ENCODE data around the gene MAL. TPM values are rescaled to one million over a fixed set of nuclear protein-coding genes. Genes with fewer than 3 reads are reported as not detected.
A peak's percentile ranks its signal among the peaks of the same experiment; 100 is the strongest.

Gene MAL
- total RNA-seq, 4 donors from 2014 or later = 60.0 to 200 (median 121) TPM

GRCh38 chr2:95026471-95027368 lies 1.2 kb downstream of the MAL start:
- TF ChIP-seq POLR2A (IDR thresholded peaks at IDR 0.05) = no peak
- TF ChIP-seq EP300 (IDR thresholded peaks at IDR 0.05) = no peak
- TF ChIP-seq, protein P1, sequence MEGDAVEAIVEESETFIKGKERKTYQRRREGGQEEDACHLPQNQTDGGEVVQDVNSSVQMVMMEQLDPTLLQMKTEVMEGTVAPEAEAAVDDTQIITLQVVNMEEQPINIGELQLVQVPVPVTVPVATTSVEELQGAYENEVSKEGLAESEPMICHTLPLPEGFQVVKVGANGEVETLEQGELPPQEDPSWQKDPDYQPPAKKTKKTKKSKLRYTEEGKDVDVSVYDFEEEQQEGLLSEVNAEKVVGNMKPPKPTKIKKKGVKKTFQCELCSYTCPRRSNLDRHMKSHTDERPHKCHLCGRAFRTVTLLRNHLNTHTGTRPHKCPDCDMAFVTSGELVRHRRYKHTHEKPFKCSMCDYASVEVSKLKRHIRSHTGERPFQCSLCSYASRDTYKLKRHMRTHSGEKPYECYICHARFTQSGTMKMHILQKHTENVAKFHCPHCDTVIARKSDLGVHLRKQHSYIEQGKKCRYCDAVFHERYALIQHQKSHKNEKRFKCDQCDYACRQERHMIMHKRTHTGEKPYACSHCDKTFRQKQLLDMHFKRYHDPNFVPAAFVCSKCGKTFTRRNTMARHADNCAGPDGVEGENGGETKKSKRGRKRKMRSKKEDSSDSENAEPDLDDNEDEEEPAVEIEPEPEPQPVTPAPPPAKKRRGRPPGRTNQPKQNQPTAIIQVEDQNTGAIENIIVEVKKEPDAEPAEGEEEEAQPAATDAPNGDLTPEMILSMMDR (IDR thresholded peaks at IDR 0.05) = no peak
- no peaks in the 10 kb centered on the region for H3K9me3 ChIP-seq
- DNase-seq (ENCODE audit: low spot score in 2 of 2) = no peak
- H3K27me3 ChIP-seq = peaks cover 0 to 52% of the 10 kb centered on the region in 2 donors
- H3K4me3 ChIP-seq = peak overlapping the region; percentile 42 to 56 (median 50)
- peak overlapping the region; percentile 78 to 93 (median 89) for H3K27ac ChIP-seq
- WGBS, 2 donors = 8% methylated on average over 25 to 47 of the region's 47 CpGs
- H3K36me3 ChIP-seq = no peaks in the 10 kb centered on the region
- H3K4me1 ChIP-seq = peaks cover 0 to 54% (median 6%) of the 10 kb centered on the region in 4 donors

DNA sequence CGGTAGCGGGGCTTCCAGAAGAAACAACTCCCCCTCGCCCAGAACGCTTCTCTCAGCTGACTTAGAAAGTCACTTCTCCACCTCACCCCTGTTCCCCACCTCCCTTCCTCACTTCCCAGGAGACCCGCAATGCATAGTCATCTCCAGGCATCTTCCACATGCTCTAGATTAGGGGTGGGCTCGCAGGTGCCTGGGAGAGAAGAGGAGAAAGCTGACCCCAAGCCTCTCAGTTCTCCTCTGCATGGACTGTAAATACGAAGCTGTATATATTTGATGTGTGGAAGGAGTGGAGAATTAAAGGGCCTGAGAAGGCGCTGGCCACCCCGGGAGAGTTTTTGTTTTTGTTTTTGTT lies 1.8 kb downstream of the MAL start:
- H3K27me3 ChIP-seq = peaks cover 0 to 52% of the 10 kb centered on the region in 2 donors
- H3K9me3 ChIP-seq = no peaks in the 10 kb centered on the region
- H3K4me1 ChIP-seq = peaks cover 0 to 54% (median 8%) of the 10 kb centered on the region in 4 donors
- 21 to 28% methylated on average over 9 of the region's 9 CpGs for WGBS, 2 donors
- peak overlapping the region; percentile 78 to 93 (median 89) for H3K27ac ChIP-seq
- H3K4me3 ChIP-seq = peak overlapping the region; percentile 42 to 56 (median 50)
- DNase-seq (ENCODE audit: low spot score in 2 of 2) = no peak
- no peak for TF ChIP-seq EP300 (IDR thresholded peaks at IDR 0.05)
- TF ChIP-seq, protein P1 (IDR thresholded peaks at IDR 0.05) = no peak
- TF ChIP-seq POLR2A (IDR thresholded peaks at IDR 0.05) = no peak
- no peaks in the 10 kb centered on the region for H3K36me3 ChIP-seq

GRCh38 chr2:95029898-95030341 lies 4.4 kb downstream of the MAL start:
- no peaks in the 10 kb centered on the region for H3K36me3 ChIP-seq
- no peaks in the 10 kb centered on the region for H3K9me3 ChIP-seq
- WGBS, 2 donors = 51 to 68% methylated on average over 4 of the region's 4 CpGs
- no peak for DNase-seq (ENCODE audit: low spot score in 2 of 2)
- H3K4me1 ChIP-seq = peaks cover 0 to 75% (median 17%) of the 10 kb centered on the region in 4 donors
- H3K27me3 ChIP-seq = peaks cover 0 to 33% of the 10 kb centered on the region in 2 donors
- no peak for TF ChIP-seq POLR2A (IDR thresholded peaks at IDR 0.05)
- no peak for TF ChIP-seq EP300 (IDR thresholded peaks at IDR 0.05)
- TF ChIP-seq, protein P1 (IDR thresholded peaks at IDR 0.05) = no peak
- peak overlapping the region; percentile 47 to 93 (median 72) for H3K27ac ChIP-seq
- no peak overlapping the region for H3K4me3 ChIP-seq

DNA sequence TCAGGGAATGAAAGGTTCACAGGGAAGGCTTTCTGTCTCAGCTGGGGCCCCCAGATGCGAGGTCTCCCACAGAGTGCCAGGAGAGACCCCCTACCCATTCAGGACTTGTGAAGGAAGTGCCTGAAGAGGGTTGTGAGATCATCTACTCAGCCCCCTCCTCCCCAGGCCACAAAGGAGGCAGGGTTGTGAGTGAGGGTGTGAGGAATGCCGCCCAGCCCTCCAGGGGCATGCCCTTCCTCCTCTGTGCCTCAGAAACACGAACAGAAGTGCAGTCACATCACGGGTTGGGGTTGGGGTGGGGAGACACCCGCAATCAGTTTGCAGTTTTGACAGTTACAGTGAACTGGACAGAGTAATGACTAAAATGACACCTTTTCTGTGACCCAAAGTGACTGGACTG lies 5.0 kb downstream of the MAL start:
- no peaks in the 10 kb centered on the region for H3K9me3 ChIP-seq
- peaks cover 0 to 75% (median 19%) of the 10 kb centered on the region in 4 donors for H3K4me1 ChIP-seq
- DNase-seq (ENCODE audit: low spot score in 2 of 2) = no peak
- H3K36me3 ChIP-seq = no peaks in the 10 kb centered on the region
- peak overlapping the region; percentile 47 to 93 (median 72) for H3K27ac ChIP-seq
- no peak overlapping the region for H3K4me3 ChIP-seq
- 22 to 32% methylated on average over 5 of the region's 5 CpGs for WGBS, 2 donors
- peaks cover 0 to 27% of the 10 kb centered on the region in 2 donors for H3K27me3 ChIP-seq
- TF ChIP-seq POLR2A (IDR thresholded peaks at IDR 0.05) (no peak), EP300 (IDR thresholded peaks at IDR 0.05) (no peak)
- TF ChIP-seq, protein P1 (IDR thresholded peaks at IDR 0.05) = no peak

Measured in tibial nerve (tissue), 4 donors.